Measurements from ENCODE around the gene GORASP2. TPM values are rescaled to one million over a fixed set of nuclear protein-coding genes. Genes with fewer than 3 reads are reported as not detected.

The GORASP2 gene
- total RNA-seq, 1 donor from 2014 or later, result 38.8 TPM

- no peaks in the 10 kb centered on the region for H3K27me3 Mint-ChIP-seq (ENCODE audit: unreplicated experiment)
- no peak overlapping the region for H3K4me3 Mint-ChIP-seq (ENCODE audit: unreplicated experiment)
- H3K36me3 Mint-ChIP-seq (ENCODE audit: unreplicated experiment), result no peaks in the 10 kb centered on the region
- H3K27ac Mint-ChIP-seq (ENCODE audit: unreplicated experiment), result no peak overlapping the region
- no peak for TF ChIP-seq CTCF (IDR thresholded peaks at IDR 0.05; ENCODE audit: partially characterized antibody, unreplicated experiment)
- H3K9me3 Mint-ChIP-seq (ENCODE audit: unreplicated experiment), result no peaks in the 10 kb centered on the region
- DNase-seq, result no peak
- H3K4me1 Mint-ChIP-seq (ENCODE audit: low read depth, unreplicated experiment), result no peaks in the 10 kb centered on the region
Measured at GRCh38 chr2:170885130-170885791, 43.8 kb upstream of the GORASP2 start.

- H3K4me3 Mint-ChIP-seq (ENCODE audit: unreplicated experiment), result no peak overlapping the region
- peaks cover 1% of the 10 kb centered on the region for H3K27me3 Mint-ChIP-seq (ENCODE audit: unreplicated experiment)
- H3K27ac Mint-ChIP-seq (ENCODE audit: unreplicated experiment), result no peak overlapping the region
- no peaks in the 10 kb centered on the region for H3K9me3 Mint-ChIP-seq (ENCODE audit: unreplicated experiment)
- TF ChIP-seq CTCF (IDR thresholded peaks at IDR 0.05; ENCODE audit: partially characterized antibody, unreplicated experiment), result no peak
- H3K36me3 Mint-ChIP-seq (ENCODE audit: unreplicated experiment), result no peaks in the 10 kb centered on the region
- H3K4me1 Mint-ChIP-seq (ENCODE audit: low read depth, unreplicated experiment), result no peaks in the 10 kb centered on the region
- DNase-seq, result no peak
Measured at GRCh38 chr2:170886386-170886785, 42.7 kb upstream of the GORASP2 start.

DNA sequence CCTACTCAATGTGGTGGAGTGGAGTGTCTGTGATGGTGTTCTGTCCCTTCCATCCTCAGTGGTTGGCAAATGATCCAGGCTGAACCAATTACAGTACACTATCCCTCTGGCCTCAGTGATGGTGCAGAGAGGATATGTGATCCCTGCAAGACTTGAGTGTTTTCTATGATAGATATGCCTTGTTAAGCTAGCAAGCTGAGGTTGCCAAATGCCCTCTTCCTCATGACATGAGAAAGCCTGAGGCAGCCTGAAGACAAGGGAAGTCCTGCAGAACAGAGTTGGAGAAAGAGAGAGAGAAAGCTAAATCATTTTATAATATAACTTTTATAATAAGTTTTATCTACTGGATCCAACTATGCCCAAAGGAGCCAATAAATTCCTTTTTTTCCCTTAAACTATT lies 41.6 kb upstream of the GORASP2 start:
- Mint-ChIP-seq H3K4me3 (ENCODE audit: unreplicated experiment) (no peak overlapping the region), H3K27ac (ENCODE audit: unreplicated experiment) (no peak overlapping the region), H3K4me1 (ENCODE audit: low read depth, unreplicated experiment) (no peaks in the 10 kb centered on the region), H3K9me3 (ENCODE audit: unreplicated experiment) (no peaks in the 10 kb centered on the region), H3K27me3 (ENCODE audit: unreplicated experiment) (peaks cover 2% of the 10 kb centered on the region), H3K36me3 (ENCODE audit: unreplicated experiment) (no peaks in the 10 kb centered on the region)
- DNase-seq, result no peak
- no peak for TF ChIP-seq CTCF (IDR thresholded peaks at IDR 0.05; ENCODE audit: partially characterized antibody, unreplicated experiment)

DNA sequence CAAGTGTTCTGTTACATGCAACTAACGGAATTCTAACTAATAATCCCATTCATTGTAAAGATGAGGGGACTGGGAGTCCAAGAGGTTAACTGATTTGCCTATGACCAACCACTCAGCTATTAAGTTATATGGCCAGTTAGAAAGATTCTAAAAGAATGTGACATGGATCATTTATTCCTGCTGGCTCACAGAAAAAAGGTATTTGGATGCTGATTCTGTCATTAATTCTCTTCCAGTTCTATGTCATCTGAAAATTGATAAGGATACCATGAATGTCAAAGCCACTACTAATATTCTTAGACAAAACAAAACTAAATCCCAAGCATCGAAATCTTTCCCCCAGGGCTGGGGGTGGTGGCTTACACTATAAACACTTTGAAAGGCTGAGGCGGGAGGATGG lies 41.2 kb upstream of the GORASP2 start:
- H3K4me3 Mint-ChIP-seq (ENCODE audit: unreplicated experiment), result no peak overlapping the region
- H3K27me3 Mint-ChIP-seq (ENCODE audit: unreplicated experiment), result peaks cover 2% of the 10 kb centered on the region
- no peak for DNase-seq
- H3K27ac Mint-ChIP-seq (ENCODE audit: unreplicated experiment), result no peak overlapping the region
- H3K9me3 Mint-ChIP-seq (ENCODE audit: unreplicated experiment), result no peaks in the 10 kb centered on the region
- H3K4me1 Mint-ChIP-seq (ENCODE audit: low read depth, unreplicated experiment), result no peaks in the 10 kb centered on the region
- TF ChIP-seq CTCF (IDR thresholded peaks at IDR 0.05; ENCODE audit: partially characterized antibody, unreplicated experiment), result no peak
- H3K36me3 Mint-ChIP-seq (ENCODE audit: unreplicated experiment), result no peaks in the 10 kb centered on the region

DNA sequence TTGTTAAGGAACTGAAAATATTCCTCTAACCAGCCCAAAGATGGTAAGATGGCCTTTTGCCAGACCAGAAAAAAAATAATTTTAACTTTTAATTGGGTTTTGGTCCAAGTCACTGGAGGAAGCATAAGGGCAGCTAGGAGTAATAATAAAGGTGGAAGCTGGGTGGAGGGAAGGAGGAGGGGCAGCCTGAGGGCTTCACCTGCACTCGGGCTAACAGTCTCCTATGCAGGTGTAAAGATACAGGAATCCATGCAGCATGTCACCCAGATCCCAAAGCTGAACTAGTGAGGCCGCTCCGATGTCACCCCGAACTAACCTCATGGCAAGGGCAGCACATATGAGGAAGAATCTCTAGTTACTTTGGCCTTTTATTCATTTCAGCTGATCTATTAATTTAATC lies 37.2 kb upstream of the GORASP2 start:
- H3K27ac Mint-ChIP-seq (ENCODE audit: unreplicated experiment), result no peak overlapping the region
- H3K4me1 Mint-ChIP-seq (ENCODE audit: low read depth, unreplicated experiment), result no peaks in the 10 kb centered on the region
- H3K27me3 Mint-ChIP-seq (ENCODE audit: unreplicated experiment), result peaks cover 3% of the 10 kb centered on the region
- no peak for TF ChIP-seq CTCF (IDR thresholded peaks at IDR 0.05; ENCODE audit: partially characterized antibody, unreplicated experiment)
- H3K4me3 Mint-ChIP-seq (ENCODE audit: unreplicated experiment), result no peak overlapping the region
- DNase-seq, result no peak
- no peaks in the 10 kb centered on the region for H3K36me3 Mint-ChIP-seq (ENCODE audit: unreplicated experiment)
- H3K9me3 Mint-ChIP-seq (ENCODE audit: unreplicated experiment), result no peaks in the 10 kb centered on the region
